H9 (cell line): ENCODE results near the gene RAD21L1. TPM values are rescaled to one million over a fixed set of nuclear protein-coding genes. Genes with fewer than 3 reads are reported as not detected.

Source experiments
- DNase-seq: peaks from one replicate; pipeline ENCODE4 v3.0.0-alpha.2; 2017
- H2AFZ ChIP-seq: one replicate; pipeline ENCODE4 v1.6.1; 2013; ENCODE audit warnings: mild to moderate bottlenecking, low read length, control low read depth, moderate library complexity
- H2AK5ac ChIP-seq: 2 replicates; pipeline ENCODE4 v1.6.1; 2013; ENCODE audit warnings: low read length, control low read depth, mixed read lengths; ENCODE audit not compliant: insufficient read length
- H2BK120ac ChIP-seq: one replicate; pipeline ENCODE4 v1.6.1; 2013; ENCODE audit warnings: low read depth, mild to moderate bottlenecking, low read length, control low read depth, inconsistent platforms; ENCODE audit not compliant: poor library complexity, severe bottlenecking
- H2BK12ac ChIP-seq: 2 replicates; pipeline ENCODE4 v1.6.1; 2013; ENCODE audit warnings: low read length, control low read depth, mixed read lengths, low read depth; ENCODE audit not compliant: insufficient read length
- H2BK15ac ChIP-seq: 2 replicates; pipeline ENCODE4 v1.6.1; 2013; ENCODE audit warnings: low read depth, low read length, control low read depth
- H2BK20ac ChIP-seq: one replicate; pipeline ENCODE4 v1.6.1; 2013; ENCODE audit warnings: low read depth, mild to moderate bottlenecking, low read length, control low read depth, inconsistent platforms; ENCODE audit not compliant: poor library complexity, severe bottlenecking
- H2BK5ac ChIP-seq: 2 replicates; pipeline ENCODE4 v1.6.1; 2013; ENCODE audit warnings: low read length, control low read depth, mixed read lengths; ENCODE audit not compliant: insufficient read length
- H3K14ac ChIP-seq: 2 replicates; pipeline ENCODE4 v1.6.1; 2013; ENCODE audit warnings: low read length, control low read depth; ENCODE audit not compliant: insufficient read depth
- H3K18ac ChIP-seq: 2 replicates; pipeline ENCODE4 v1.6.1; 2013; ENCODE audit warnings: low read depth, mild to moderate bottlenecking, mixed read lengths, low read length, control low read depth; ENCODE audit not compliant: insufficient read length
- H3K23ac ChIP-seq: 2 replicates; pipeline ENCODE4 v1.6.1; 2013; ENCODE audit warnings: low read length, control low read depth, mixed read lengths, low read depth; ENCODE audit not compliant: insufficient read length
- H3K23me2 ChIP-seq: 2 replicates; pipeline ENCODE4 v1.6.1; 2013; ENCODE audit warnings: low read depth, mild to moderate bottlenecking, mixed read lengths, low read length, control low read depth; ENCODE audit not compliant: insufficient read length, poor library complexity, severe bottlenecking
- H3K27ac ChIP-seq: 2 replicates; pipeline ENCODE4 v1.5.1; 2013; ENCODE audit warnings: low read length, control low read depth, mixed read lengths, low read depth; ENCODE audit not compliant: insufficient read length
- H3K27me3 ChIP-seq: 2 replicates; pipeline ENCODE4 v1.6.1; 2013; ENCODE audit warnings: low read length, control low read depth, inconsistent platforms; ENCODE audit not compliant: insufficient read depth
- H3K4ac ChIP-seq: 2 replicates; pipeline ENCODE4 v1.6.1; 2013; ENCODE audit warnings: low read depth, mild to moderate bottlenecking, control low read depth, inconsistent platforms, low read length, moderate library complexity
- H3K4me1 ChIP-seq: 2 replicates; pipeline ENCODE4 v1.6.1; 2013; ENCODE audit warnings: low read length, control low read depth, inconsistent platforms; ENCODE audit not compliant: insufficient read depth
- H3K4me2 ChIP-seq: 2 replicates; pipeline ENCODE4 v1.6.1; 2013; ENCODE audit warnings: low read length, control low read depth, mixed read lengths; ENCODE audit not compliant: insufficient read length, insufficient read depth
- H3K56ac ChIP-seq: 2 replicates; pipeline ENCODE4 v1.6.1; 2013; ENCODE audit warnings: low read depth, mild to moderate bottlenecking, mixed read lengths, low read length, control low read depth; ENCODE audit not compliant: insufficient read length
- H3K79me1 ChIP-seq: 2 replicates; pipeline ENCODE4 v1.6.1; 2013; ENCODE audit warnings: low read depth, mild to moderate bottlenecking, moderate library complexity, low read length, control low read depth, inconsistent platforms; ENCODE audit not compliant: insufficient read depth, poor library complexity, severe bottlenecking
- H3K79me2 ChIP-seq: 2 replicates; pipeline ENCODE4 v1.6.1; 2013; ENCODE audit warnings: low read length, control low read depth, inconsistent platforms; ENCODE audit not compliant: insufficient read depth
- H3K9ac ChIP-seq: 2 replicates; pipeline ENCODE4 v1.6.1; 2013; ENCODE audit warnings: low read length, control low read depth, mixed read lengths; ENCODE audit not compliant: insufficient read length; ENCODE audit errors: extremely low read depth
- H3K9me3 ChIP-seq: one replicate; pipeline ENCODE4 v1.6.1; 2013; ENCODE audit warnings: low read depth, low read length, inconsistent platforms; ENCODE audit not compliant: control insufficient read depth
- H3T11ph ChIP-seq: one replicate; pipeline ENCODE4 v1.6.1; 2013; ENCODE audit warnings: mild to moderate bottlenecking, low read length, control low read depth, inconsistent platforms
- H4K20me1 ChIP-seq: one replicate; pipeline ENCODE4 v1.6.1; 2013; ENCODE audit not compliant: control insufficient read depth, insufficient read length, insufficient read depth
- H4K5ac ChIP-seq: 2 replicates; pipeline ENCODE4 v1.6.1; 2013; ENCODE audit warnings: low read depth, mild to moderate bottlenecking, mixed read lengths, low read length, control low read depth; ENCODE audit not compliant: insufficient read length
- H4K8ac ChIP-seq: replicated peaks from 2 replicates; pipeline ENCODE4 v1.6.1; 2013; ENCODE audit warnings: low read length, control low read depth, mixed read lengths, low read depth; ENCODE audit not compliant: insufficient read length
- H4K91ac ChIP-seq: 2 replicates; pipeline ENCODE4 v1.6.1; 2013; ENCODE audit warnings: low read depth, mild to moderate bottlenecking, moderate library complexity, mixed read lengths, low read length, control low read depth; ENCODE audit not compliant: insufficient read length
- H3K27ac Mint-ChIP-seq, 3 experiments: 2 replicates in 2 of 3; 3 replicates in 1 of 3; pipeline ENCODE4 v1.8.0; 2020 to 2021; ENCODE audit warnings: mixed read lengths in 3 of 3, mild to moderate bottlenecking in 1 of 3, moderate library complexity in 1 of 3
- H3K27me3 Mint-ChIP-seq: 2 replicates; pipeline ENCODE4 v1.8.0; 2021; ENCODE audit warnings: low read depth, mild to moderate bottlenecking, moderate library complexity, mixed read lengths
- H3K36me3 Mint-ChIP-seq, 3 experiments: 2 replicates in 2 of 3; 3 replicates in 1 of 3; pipeline ENCODE4 v1.8.0; 2020 to 2021; ENCODE audit warnings: low read depth in 3 of 3, mixed read lengths in 3 of 3; ENCODE audit not compliant: insufficient read depth in 1 of 3
- H3K4me1 Mint-ChIP-seq, 2 experiments: 2 replicates each; pipeline ENCODE4 v1.8.0; 2020; ENCODE audit warnings: mixed read lengths in 2 of 2
- H3K4me3 Mint-ChIP-seq, 2 experiments: 2 replicates in 1 of 2; 3 replicates in 1 of 2; pipeline ENCODE4 v1.8.0; 2020 to 2021; ENCODE audit warnings: mild to moderate bottlenecking in 2 of 2, mixed read lengths in 2 of 2, moderate library complexity in 1 of 2
- H3K9me3 Mint-ChIP-seq, 2 experiments: 2 replicates in 1 of 2; 3 replicates in 1 of 2; pipeline ENCODE4 v1.8.0; 2020; ENCODE audit warnings: mild to moderate bottlenecking in 2 of 2, mixed read lengths in 2 of 2, moderate library complexity in 1 of 2
- WGBS: extraction: QIAGEN DNeasy Blood & Tissue Kit; methylation state at CpG from one replicate; pipeline ENCODE4 v1.1.7; 2013; ENCODE audit warnings: missing lambda C conversion rate, low lambda C conversion rate, mixed read lengths; ENCODE audit not compliant: insufficient read length; ENCODE audit errors: extremely low coverage; 5-methylcytosine and 5-hydroxymethylcytosine counted together
- total RNA-seq: library from RNA; stranded (reverse); gene quantifications from 2 replicates; pipeline ENCODE4 v1.2.1, GENCODE V29; 2021
- TF ChIP-seq, protein P1 (sequence below): fragments of 200-600 bp; sonication (generic); conservative IDR thresholded peaks from 3 replicates; pipeline ENCODE4 v1.8.0; 2021; ENCODE audit warnings: antibody characterized with exemption, mild to moderate bottlenecking

Gene RAD21L1
- total RNA-seq, 1 experiment from 2014 or later: not detected

GRCh38 chr20:1180949-1181348, 44.9 kb upstream of the RAD21L1 start:
- H4K91ac ChIP-seq: no peak overlapping the region
- peaks cover 16% of the 10 kb centered on the region; the same call in 1 of the 2 replicates for H3K27me3 ChIP-seq
- H3K9me3 Mint-ChIP-seq: no peaks in the 10 kb centered on the region; a peak in 2 of 5 replicates
- TF ChIP-seq, protein P1, sequence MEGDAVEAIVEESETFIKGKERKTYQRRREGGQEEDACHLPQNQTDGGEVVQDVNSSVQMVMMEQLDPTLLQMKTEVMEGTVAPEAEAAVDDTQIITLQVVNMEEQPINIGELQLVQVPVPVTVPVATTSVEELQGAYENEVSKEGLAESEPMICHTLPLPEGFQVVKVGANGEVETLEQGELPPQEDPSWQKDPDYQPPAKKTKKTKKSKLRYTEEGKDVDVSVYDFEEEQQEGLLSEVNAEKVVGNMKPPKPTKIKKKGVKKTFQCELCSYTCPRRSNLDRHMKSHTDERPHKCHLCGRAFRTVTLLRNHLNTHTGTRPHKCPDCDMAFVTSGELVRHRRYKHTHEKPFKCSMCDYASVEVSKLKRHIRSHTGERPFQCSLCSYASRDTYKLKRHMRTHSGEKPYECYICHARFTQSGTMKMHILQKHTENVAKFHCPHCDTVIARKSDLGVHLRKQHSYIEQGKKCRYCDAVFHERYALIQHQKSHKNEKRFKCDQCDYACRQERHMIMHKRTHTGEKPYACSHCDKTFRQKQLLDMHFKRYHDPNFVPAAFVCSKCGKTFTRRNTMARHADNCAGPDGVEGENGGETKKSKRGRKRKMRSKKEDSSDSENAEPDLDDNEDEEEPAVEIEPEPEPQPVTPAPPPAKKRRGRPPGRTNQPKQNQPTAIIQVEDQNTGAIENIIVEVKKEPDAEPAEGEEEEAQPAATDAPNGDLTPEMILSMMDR: no peak
- no peak overlapping the region for H2BK20ac ChIP-seq
- peaks cover 0 to 9% (median 4%) of the 10 kb centered on the region in 3 experiments; a peak in 2 of 7 replicates for H3K36me3 Mint-ChIP-seq
- 0 out of 2 replicates have a peak, but pooled peaks cover 3% of the 10 kb centered on the region for H3K4me1 ChIP-seq
- H3K4me3 Mint-ChIP-seq: no peak overlapping the region
- H3K4me1 Mint-ChIP-seq: peaks cover 15 to 21% of the 10 kb centered on the region in 2 experiments
- H2BK12ac ChIP-seq: no peak overlapping the region
- H2BK5ac ChIP-seq: no peak overlapping the region
- no peak overlapping the region for H2AFZ ChIP-seq
- no peak overlapping the region for H2AK5ac ChIP-seq
- H3K14ac ChIP-seq: no peak overlapping the region
- H3K4me2 ChIP-seq: no peak overlapping the region
- H2BK15ac ChIP-seq: no peak overlapping the region
- no peak overlapping the region for H4K8ac ChIP-seq
- no CpG with 5 or more reads among the region's 27 CpGs for WGBS
- H3K9me3 ChIP-seq: no peaks in the 10 kb centered on the region
- H3K27me3 Mint-ChIP-seq: peaks cover 37% of the 10 kb centered on the region
- no peak overlapping the region for H2BK120ac ChIP-seq
- peaks cover 4% of the 10 kb centered on the region for H3K23me2 ChIP-seq
- H3T11ph ChIP-seq: no peak overlapping the region
- no peak overlapping the region for H3K4ac ChIP-seq
- H4K5ac ChIP-seq: no peak overlapping the region
- H4K20me1 ChIP-seq: no peaks in the 10 kb centered on the region
- H3K56ac ChIP-seq: no peak overlapping the region
- no peaks in the 10 kb centered on the region for H3K79me2 ChIP-seq
- H3K9ac ChIP-seq: no peak overlapping the region
- H3K79me1 ChIP-seq: no peaks in the 10 kb centered on the region
- DNase-seq: no peak
- no peak overlapping the region for H3K27ac Mint-ChIP-seq
- no peak overlapping the region for H3K23ac ChIP-seq
- no peak overlapping the region for H3K18ac ChIP-seq
- H3K27ac ChIP-seq: no peak overlapping the region
